HS-27A (cell line): ENCODE data around the gene ZNF415.
"Not testable (repeated sequence)": the region's sequence is repeated elsewhere in the genome, so short reads cannot be mapped to it uniquely, and the experiment has no call there.

ENCODE experiments used
- DNase-seq: peaks from one replicate; pipeline ENCODE4 v3.0.0-alpha.2; 2012; ENCODE audit warnings: low read depth, missing footprints

ZNF415 gene

DNA sequence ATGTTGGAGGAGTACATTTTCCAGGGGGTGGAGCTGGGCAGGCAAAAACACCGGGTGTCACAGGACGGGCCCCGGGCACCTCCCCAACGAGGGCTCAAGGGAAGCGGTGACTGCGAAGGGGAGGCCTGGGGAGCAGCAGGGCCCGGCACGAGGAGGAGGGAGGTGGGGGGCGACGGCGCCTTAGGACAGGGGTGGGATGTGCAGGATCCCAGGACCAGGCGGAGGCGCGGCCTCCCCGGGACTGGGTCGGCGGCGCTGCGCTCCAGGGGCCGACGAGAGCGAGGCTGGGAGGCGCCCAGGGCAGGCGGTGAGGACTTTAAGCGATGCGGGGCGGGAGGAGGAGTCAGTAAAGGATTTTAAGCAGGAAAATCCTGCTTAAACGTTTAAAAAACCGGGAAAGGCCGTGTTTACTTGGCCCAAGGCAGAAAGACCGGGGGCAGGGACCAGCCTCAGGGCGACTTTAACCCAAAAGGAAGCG, 29.9 kb downstream of the ZNF415 start:
- peak; percentile 11 for DNase-seq

DNA sequence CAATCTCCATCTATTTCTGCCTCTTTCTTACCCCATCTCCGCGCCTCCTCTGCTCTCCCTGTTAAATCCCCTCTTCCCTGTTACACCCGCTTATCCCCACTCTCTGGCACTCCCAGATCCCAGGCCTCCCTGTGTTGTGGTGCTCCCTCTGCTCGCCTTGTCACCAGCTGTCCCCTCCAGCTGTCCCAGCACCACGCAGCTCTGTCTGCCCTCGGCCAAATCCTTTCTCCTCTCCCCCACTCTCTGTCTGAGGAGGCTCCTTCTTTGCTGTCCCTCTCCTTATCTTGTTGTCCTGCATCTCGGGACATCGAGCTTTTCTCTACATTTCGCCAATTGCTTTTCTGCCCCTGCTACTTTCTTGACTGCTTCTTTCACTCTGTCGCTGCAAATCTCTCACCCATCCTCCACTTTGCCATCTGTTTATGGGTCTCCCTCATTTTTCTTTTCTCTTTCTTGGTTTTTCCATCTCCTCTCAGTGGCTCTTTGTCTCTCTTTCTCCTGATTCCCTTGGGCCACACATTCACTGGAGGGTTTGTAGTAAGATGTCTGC, 30.4 kb downstream of the ZNF415 start:
- no peak for DNase-seq

DNA sequence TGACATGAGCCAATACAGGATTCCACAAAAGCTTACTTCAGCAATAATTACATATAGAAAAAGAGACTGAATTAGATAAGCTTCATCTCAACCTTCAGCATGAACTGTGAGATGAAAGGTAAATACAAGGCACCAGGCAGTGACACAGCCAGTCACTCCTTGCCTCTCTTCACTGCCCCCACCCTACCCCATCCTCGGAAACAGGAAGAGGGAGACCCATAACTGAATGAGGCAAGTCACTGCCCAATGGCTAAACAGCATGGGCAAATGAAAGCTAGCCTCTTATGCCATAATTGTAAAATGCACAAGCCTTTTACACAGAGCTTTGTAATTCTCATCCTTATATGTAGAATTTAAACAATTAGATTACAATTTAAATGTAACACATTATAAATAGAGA, 31.2 kb downstream of the ZNF415 start:
- no peak for DNase-seq

DNA sequence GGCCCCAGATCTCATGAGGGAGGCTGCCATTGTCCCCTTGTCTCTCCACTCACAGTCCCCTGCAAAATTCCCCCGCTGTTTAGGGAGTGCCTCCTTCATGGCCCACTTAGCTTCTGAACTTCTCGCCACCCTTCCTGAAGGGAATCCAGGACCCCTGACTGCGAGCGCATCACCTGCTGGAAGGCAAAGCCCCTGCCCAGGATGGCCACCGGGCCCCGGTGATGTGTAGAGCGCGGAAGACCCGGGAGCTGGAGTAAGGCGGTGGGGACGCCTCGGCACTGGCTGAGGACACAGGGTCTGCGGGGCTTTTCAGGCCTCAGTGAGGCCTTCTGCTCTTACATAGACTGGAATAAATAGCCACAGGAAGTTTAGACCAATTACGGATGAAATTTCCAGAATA, 34.1 kb downstream of the ZNF415 start:
- DNase-seq = not testable (repeated sequence)

DNA sequence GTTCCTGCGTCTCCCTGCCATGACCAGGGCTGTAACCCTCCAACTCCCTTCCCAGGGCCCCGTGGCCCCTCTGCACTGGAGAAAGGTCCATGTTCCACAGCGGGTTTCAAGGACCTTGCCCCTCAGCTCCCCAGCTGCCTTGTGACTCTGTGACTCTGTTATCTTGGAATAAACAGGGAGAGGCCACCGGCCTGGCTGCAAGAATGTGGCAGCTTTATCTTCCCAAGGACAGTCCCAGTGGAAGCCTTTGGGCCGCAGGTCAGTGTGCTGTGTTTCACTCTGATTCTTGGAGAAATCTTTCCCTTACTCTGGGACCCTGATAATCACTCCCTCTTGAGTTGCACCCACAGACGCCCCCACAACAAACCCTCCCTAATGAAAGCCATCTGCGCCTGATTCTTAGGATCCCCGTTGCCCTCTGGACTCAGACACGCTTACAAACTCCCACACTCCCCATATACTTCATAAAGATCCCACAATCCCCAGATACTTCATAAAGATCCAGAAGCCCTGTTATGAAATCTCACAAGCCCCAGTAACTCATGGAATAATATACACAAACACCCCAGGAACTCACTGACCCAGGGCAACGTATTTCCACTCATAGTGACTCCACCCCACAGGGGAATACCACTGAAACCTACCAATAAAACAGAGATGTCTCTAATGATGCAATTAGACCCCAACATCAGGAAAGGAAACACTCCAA, 35.6 kb downstream of the ZNF415 start:
- DNase-seq = not testable (repeated sequence)

DNA sequence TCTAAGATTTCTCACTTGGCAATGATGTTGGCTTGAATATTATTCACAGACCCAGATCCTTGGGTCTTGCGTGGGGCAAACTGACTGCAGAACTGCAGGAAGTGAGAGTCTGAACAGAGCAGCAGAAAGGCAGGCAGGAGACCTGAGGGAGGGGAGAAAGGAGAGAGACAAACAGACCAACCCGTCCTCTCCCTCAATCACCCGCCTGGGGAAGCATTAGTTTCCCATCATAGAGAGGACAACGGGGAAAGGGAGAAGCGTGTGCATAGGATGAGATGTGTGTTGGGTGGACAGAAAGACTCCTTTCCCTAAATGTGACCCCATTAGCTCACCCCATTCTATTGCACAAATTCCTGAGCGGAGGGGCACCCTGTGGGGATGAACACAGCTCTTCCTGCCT, 36.1 kb downstream of the ZNF415 start:
- DNase-seq = not testable (repeated sequence)

DNA sequence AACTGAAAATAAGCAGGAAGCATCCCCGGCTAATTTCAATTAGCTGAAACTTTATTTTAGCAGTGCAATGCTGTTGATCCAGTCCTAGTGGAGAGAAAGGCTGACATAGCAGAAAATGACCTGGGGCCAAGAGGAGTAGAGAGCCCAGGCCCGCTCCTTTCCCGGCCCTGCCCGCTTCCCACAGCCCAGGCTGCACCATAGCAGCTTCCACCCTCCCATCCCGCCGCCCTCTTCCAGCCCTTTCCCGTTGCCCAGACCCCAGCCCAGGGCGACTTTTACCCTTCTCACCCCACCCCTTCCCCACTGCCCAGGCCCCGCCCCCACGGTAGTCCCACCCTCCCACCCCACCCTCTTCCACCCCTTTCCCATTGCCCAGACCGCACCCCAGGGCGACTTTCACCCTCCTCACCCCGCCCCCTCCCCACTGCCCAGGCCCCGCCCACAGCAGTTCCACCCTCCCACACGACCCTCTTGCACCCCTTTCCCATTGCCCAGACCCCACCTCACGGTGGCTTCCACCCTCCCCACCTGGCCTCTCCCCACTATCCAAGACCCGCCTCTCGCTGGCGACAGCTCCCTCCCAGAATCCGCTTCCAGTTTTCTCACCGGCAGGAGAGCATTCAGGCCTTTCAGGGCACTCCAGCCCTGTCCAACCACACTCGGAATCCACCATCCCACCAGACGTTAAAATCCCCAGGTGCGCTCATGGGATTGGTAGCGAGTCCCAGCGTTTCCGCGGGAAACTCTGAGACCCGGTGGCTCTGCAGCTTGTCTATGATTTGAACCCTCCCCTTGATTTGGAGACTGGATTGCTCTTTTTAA, 37.7 kb downstream of the ZNF415 start:
- DNase-seq = no peak

DNA sequence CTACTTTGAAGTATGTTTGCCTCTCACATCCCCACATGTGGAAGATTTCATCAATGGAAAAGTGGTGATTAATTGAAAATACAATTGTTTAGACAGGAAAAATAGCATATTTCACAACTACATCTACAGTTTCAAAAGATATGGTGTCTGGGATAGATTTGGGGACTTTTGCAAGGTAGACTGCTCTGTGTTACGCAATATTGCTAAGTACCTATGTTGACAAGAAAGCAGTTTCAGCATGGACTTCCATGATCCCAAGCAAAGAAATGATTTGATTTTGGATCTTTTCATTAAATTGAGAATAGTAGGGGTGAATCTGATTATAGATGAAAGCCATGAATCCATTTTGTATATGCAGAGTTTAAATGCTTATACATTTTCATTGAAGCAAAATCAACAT, 40.0 kb downstream of the ZNF415 start:
- DNase-seq = no peak

DNA sequence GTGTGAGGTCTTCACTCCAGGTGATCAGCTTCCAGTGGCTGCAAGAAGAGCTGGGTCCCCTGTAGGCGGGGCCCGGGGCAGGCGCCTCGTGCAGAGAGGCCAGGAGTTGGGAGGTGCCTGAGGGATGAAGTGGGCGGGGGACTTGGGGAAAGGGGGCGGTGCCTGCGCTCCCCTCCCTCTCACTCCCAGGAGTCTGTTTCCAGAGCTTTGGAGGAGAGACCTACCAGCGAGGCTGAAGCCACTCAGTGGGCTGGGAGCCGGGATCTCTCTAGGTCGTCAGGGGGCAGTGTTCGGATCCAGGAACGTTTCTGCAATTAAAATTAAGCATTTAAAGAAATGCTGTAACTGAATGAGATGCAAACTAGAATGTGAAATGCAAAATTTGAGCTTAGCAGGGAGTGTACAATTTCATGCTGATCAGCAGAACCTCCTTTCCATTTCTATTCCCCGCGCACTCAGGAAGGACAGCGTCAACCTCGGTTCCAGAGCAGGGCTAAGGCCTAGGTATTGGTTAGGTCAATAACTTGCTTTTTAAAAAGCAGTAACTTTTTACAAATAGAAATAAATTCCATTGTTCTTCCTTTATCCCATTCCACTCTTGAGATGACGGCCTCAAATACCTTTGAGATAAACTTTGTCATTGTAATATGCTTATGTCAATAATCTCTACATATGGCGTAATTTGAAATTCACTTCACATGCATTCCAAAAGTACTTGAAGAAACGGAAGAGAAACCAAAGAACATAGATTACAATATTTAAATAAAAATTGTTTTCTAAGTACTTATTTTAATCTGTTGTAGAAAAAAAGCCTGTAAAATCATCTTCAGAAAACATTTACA, 41.1 kb downstream of the ZNF415 start:
- no peak for DNase-seq

DNA sequence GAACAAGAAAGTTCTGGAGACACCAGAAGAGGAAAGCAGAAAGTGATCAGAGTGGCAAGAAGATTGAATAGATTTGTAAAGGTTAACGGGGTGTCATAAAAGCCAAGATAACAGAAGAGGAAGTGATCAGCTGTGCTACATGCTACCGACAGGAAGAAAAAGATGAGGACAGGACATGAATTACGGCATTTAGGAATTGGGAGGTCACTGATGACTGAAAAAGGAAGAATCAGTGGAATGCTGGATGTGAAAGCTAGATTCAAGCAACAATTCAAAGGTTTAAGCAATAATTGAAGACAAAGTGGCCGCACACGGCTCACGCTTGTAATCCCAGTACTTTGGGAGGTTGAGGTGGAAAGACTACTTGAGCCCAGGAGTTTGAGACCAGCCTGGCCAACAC, 44.6 kb downstream of the ZNF415 start:
- no peak for DNase-seq

DNA sequence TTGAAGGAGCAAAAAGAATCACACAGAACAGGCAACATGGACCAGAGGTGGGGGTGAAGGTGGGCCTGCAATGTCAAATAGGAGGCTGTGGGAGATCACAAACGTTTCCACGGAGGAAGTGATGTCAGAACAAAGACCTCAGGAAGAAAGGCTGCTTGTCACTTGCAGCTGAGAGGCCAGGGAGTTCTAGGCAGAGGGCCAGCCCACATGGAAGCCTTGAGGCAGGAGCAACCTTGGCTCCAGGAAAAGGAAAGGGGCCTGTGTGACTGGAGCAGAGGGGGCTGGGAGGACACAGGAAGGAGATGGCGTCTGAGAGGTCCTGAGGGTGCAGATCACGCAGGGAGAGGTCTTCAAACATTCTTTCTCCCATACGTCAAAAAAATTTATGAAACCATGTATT, 45.8 kb downstream of the ZNF415 start:
- no peak for DNase-seq

DNA sequence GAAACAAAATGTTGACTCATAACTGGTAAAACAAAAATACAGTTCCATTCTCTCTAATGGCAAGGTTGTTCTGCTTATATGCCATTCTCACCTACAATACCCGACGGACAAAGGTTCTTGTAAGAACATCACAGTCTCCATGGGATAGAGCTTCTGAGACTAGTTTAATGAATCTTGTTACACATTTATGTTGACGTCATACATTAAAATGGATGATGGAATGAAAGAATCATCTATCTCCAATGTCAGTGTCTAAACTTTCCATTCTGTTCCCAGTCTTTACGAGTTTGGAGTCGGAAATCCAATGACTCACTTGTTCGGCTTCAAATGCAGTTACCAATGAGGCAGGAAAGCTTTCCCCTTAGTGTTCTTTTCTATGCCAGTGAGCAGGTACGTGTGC, 47.2 kb downstream of the ZNF415 start:
- DNase-seq = no peak

DNA sequence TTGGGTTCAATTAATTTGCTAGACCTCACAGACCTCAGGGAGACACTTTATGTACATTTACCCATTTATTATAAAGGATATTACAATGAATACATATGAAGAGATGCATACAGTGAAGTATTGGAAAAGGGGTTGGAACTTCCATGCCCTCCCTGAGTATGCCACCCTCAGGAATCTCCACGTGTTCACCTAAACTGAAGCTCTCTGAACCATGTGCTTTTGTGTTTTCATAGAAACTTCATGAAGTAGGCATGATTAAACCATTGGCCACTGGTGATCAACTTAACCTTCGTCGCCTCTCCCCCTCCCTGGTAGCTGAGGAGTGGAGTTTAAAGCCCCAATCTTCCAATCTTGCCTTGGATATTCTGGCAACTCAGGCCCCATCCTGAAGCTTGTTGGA, 49.8 kb downstream of the ZNF415 start:
- DNase-seq = no peak

DNA sequence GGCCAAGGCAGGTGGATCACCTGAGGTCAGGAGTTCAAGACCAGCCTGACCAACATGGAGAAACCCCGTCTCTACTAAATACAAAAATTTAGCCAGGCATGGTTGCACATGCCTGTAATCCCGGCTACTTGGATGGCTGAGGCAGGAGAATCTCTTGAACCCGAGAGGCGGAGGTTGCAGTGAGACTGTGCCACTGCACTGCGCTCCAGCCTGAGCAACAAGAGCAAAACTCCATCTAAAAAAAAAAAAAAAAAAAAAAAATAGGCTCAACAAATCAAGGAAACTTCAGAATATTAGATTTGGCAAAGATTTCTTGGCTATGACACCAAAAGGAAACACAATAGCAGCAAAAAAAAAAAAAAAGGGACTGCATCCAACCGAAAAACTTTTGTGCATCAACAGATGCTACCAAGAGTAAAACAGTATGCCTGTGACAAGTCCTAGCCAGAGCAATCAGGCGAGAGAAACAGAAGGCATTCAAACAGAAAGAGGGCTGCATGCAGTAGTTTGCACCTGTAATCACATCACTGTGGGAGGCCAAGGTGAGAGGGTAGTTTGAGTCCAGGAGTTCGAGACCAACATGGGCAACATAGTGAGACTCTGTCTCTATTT, 53.3 kb downstream of the ZNF415 start:
- no peak for DNase-seq

DNA sequence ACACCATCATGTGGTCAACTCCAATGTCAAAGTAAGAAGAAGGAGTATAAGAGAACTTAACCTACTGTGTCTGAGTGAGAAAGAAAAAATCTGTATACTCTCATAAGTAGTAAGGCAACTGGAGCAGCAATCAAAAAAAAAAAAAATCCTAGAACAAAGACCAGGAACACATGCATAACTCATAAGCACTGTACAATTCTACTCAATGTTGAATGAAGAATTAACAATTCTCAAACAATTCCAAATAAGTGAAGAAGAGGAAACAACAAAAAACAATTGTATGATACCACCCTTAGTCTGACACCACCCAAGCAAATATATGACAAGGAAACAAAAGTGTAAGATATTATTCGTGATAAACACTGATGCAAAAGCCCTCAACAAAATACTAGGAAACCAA, 54.0 kb downstream of the ZNF415 start:
- DNase-seq = no peak

DNA sequence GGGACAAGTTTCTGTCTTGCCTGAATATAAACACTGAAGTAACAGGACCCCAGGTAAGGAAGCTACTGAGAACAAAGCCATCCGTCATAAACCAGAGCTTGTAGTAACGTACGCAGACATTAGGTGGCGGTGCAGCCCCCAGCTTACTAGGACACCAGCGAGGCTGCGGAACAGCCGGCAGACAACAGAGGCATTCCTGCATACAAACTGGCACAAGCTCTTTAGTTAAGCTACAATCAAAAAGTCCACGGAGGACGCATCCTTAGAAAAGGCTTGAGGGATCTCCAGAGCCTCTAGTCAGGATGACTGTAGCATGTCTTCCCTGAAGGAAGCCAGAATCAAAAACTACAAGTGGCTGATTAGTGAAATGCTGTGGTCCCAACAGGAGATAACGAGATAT, 55.7 kb downstream of the ZNF415 start:
- no peak for DNase-seq

DNA sequence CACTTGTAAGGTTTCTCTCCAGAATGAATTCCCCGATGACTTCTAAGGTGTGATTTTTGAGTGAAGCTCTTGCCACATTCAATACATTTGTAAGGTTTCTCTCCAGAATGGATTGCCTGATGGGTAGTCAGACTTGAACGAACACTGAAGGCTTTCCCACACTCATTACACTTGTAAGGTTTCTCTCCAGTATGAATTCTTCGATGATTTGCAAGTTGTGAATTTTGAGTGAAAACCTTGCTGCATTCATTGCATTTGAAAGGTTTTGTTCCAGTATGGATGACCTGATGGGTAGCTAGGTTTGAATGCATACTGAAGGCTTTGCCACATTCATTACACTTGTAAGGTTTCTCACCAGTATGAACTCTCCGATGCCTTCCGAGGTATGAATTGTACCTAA, 63.9 kb downstream of the ZNF415 start:
- DNase-seq = no peak

DNA sequence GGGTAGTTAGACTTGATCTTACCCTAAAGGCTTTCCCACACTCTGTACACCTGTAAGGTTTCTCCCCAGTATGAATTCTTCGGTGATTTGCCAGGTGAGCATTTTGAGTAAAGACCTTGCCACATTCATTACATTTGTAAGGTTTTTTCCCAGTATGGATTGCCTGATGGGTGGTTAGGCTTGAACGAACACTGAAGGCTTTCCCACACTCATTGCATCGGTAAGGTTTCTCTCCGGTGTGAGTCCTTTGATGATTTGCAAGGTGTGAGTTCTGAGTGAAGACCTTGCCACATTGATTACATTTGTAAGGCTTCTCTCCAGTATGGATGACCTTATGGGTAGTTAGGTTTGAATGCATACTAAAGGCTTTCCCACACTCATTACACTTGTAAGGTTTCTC, 64.5 kb downstream of the ZNF415 start:
- DNase-seq = no peak

DNA sequence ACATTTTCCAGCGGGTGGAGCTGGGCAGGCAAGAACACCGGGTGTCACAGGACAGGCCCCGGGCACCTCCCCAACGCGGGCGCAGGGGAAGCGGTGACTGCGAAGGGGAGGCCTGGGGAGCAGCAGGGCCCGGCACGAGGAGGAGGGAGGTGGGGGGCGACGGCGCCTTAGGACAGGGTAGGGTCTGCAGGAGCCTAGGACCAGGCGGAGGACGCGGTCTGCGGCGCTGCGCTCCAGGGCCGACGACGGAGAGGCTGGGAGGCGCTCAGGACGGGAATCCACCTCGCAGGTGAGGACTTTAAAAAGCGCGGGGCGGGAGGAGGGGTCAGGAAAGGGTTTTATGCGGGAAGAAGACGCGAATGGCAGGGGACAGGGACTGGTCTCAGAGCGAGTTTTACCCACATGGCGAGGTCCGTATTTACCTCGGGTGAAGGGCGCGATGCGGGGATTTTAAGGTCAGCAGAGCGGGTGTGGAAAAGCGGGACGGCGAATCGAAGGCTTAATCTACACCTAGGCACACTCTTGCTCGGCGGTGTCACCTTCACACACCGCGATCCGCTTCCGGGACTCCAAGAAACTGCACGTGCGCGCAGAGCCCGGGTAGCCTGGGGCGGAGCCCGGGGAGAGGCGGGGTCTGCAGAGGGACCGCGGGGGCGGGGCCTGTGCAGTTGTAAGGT, 74.7 kb downstream of the ZNF415 start:
- no peak for DNase-seq
